K562 (cell line): Measurements from ENCODE around the gene SEZ6L.

ENCODE experiments used
- FOSL1 ChIP-seq: fragments of 200-800 bp; sonication (Bioruptor generic); conservative IDR thresholded peaks from 2 replicates; pipeline ENCODE4 v1.6.1; 2016; ENCODE audit warnings: missing genetic modification characterization, missing compliant biosample characterization
- JUNB ChIP-seq: fragments of 450-650 bp; formaldehyde crosslinking; conservative IDR thresholded peaks from 2 replicates; pipeline ENCODE4 v1.4.0; 2020; ENCODE audit warnings: mild to moderate bottlenecking
- RBM34 ChIP-seq: fragments of 200-400 bp; formaldehyde crosslinking; IDR thresholded peaks from 2 replicates; pipeline ENCODE4 v1.6.1; 2018; ENCODE audit warnings: low read length, borderline replicate concordance; ENCODE audit not compliant: insufficient read depth
- REST ChIP-seq, 2 experiments: fragments of 450-650 bp; formaldehyde crosslinking in 1 of 2; IDR thresholded peaks; 2 replicates each; pipeline versions ENCODE4 v1.4.0 to v1.6.1; 2014 to 2020; ENCODE audit warnings: mild to moderate bottlenecking in 2 of 2, borderline replicate concordance in 1 of 2, low read depth in 1 of 2
- ZBTB17 ChIP-seq: fragments of 450-650 bp; formaldehyde crosslinking; IDR thresholded peaks from 2 replicates; pipeline ENCODE4 v1.4.0; 2020; ENCODE audit warnings: mild to moderate bottlenecking
- ZNF707 ChIP-seq: fragments of 250-450 bp; sonication (Bioruptor Pico); conservative IDR thresholded peaks from 2 replicates; pipeline ENCODE4 v1.8.0; 2022; ENCODE audit warnings: inconsistent platforms, mild to moderate bottlenecking, moderate library complexity
- TF ChIP-seq, protein P1 (sequence below): sonication (generic); formaldehyde crosslinking; IDR thresholded peaks from 2 replicates; pipeline ENCODE4 v1.8.1; 2023; ENCODE audit warnings: mild to moderate bottlenecking, missing genetic modification reagents
- TF ChIP-seq, protein P2 (sequence below): sonication (generic); formaldehyde crosslinking; IDR thresholded peaks from 2 replicates; pipeline ENCODE4 v1.8.0; 2022; ENCODE audit warnings: mild to moderate bottlenecking, missing genetic modification reagents

DNA sequence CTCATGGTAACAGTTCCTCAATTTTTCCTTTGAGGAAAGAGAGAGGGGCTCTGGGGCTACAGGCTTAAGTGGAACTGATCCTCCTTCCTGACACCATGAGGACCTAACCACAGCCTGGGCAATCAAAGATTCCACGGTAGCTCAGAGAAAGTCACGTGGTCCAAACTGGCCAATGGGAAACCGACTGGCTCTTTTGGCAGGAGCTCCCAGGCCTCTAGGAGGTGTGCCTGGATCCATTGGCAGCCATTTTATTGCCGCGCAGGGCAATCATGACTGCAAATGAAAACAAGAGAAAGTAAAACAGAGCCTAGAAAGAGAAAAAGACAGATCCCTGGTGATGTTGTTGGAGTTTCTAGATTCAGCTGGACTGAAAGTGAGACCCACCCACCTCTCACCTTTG, 232.5 kb downstream of the SEZ6L start:
- TF ChIP-seq, protein P1, sequence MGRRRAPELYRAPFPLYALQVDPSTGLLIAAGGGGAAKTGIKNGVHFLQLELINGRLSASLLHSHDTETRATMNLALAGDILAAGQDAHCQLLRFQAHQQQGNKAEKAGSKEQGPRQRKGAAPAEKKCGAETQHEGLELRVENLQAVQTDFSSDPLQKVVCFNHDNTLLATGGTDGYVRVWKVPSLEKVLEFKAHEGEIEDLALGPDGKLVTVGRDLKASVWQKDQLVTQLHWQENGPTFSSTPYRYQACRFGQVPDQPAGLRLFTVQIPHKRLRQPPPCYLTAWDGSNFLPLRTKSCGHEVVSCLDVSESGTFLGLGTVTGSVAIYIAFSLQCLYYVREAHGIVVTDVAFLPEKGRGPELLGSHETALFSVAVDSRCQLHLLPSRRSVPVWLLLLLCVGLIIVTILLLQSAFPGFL (CRISPR knock-in tag): no peak
- TF ChIP-seq REST (IDR thresholded peaks at IDR 0.05; ENCODE audit: borderline replicate concordance) (no peak), REST (CRISPR knock-in tag; IDR thresholded peaks at IDR 0.05; ENCODE audit: low read depth) (no peak), ZNF707 (CRISPR knock-in tag) (no peak), RBM34 (no peak), JUNB (CRISPR knock-in tag) (no peak), ZBTB17 (no peak), FOSL1 (tag) (no peak)
- TF ChIP-seq, protein P2, sequence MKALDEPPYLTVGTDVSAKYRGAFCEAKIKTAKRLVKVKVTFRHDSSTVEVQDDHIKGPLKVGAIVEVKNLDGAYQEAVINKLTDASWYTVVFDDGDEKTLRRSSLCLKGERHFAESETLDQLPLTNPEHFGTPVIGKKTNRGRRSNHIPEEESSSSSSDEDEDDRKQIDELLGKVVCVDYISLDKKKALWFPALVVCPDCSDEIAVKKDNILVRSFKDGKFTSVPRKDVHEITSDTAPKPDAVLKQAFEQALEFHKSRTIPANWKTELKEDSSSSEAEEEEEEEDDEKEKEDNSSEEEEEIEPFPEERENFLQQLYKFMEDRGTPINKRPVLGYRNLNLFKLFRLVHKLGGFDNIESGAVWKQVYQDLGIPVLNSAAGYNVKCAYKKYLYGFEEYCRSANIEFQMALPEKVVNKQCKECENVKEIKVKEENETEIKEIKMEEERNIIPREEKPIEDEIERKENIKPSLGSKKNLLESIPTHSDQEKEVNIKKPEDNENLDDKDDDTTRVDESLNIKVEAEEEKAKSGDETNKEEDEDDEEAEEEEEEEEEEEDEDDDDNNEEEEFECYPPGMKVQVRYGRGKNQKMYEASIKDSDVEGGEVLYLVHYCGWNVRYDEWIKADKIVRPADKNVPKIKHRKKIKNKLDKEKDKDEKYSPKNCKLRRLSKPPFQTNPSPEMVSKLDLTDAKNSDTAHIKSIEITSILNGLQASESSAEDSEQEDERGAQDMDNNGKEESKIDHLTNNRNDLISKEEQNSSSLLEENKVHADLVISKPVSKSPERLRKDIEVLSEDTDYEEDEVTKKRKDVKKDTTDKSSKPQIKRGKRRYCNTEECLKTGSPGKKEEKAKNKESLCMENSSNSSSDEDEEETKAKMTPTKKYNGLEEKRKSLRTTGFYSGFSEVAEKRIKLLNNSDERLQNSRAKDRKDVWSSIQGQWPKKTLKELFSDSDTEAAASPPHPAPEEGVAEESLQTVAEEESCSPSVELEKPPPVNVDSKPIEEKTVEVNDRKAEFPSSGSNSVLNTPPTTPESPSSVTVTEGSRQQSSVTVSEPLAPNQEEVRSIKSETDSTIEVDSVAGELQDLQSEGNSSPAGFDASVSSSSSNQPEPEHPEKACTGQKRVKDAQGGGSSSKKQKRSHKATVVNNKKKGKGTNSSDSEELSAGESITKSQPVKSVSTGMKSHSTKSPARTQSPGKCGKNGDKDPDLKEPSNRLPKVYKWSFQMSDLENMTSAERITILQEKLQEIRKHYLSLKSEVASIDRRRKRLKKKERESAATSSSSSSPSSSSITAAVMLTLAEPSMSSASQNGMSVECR: no peak
